IMR-90 (cell line): ENCODE results near the gene ZNF512B. TPM values are rescaled to one million over a fixed set of nuclear protein-coding genes. Genes with fewer than 3 reads are reported as not detected.

ENCODE experiments used
- ATAC-seq: fragments of 200-7000 bp; cut with Tn5 transposase; 2 replicates; pipeline ENCODE4 v1.9.1; 2020; ENCODE audit warnings: low read depth, mild to moderate bottlenecking, moderate library complexity
- BruUV-seq: library from RNA; stranded (reverse); fragments of 400-500 nt; replicated peaks from 2 replicates; lab custom pipeline; 2021; lab: Mats Ljungman, UMichigan
- CTCF ChIA-PET: fragments of 300-600 bp; formaldehyde crosslinking; extraction: SDS; loops from one replicate; lab custom pipeline; 2021; ENCODE audit warnings: antibody characterized with exemption; lab: Yijun Ruan, JAX
- POLR2A ChIA-PET: fragments of 300-600 bp; sonication (Branson Sonifier 250); formaldehyde crosslinking; loops from one replicate; lab custom pipeline; 2022; ENCODE audit warnings: antibody characterized with exemption; ENCODE audit not compliant: unreplicated experiment; lab: Charles Lee
- DNase-seq: peaks from one replicate; pipeline ENCODE4 v3.0.0; 2013
- H2AFZ ChIP-seq: replicated peaks from 2 replicates; pipeline ENCODE3; 2013; ENCODE audit warnings: low read length, mild to moderate bottlenecking; ENCODE audit not compliant: poor library complexity
- H2AK5ac ChIP-seq: 2 replicates; pipeline ENCODE4 v1.6.1; 2013; ENCODE audit warnings: low read depth, low read length, inconsistent platforms
- H2AK9ac ChIP-seq: replicated peaks from 2 replicates; pipeline ENCODE3; 2013; ENCODE audit warnings: mild to moderate bottlenecking, low read depth, low read length, moderate library complexity; ENCODE audit not compliant: poor library complexity
- H2BK120ac ChIP-seq: 2 replicates; pipeline ENCODE4 v1.6.1; 2013; ENCODE audit warnings: low read depth, low read length, inconsistent platforms
- H2BK15ac ChIP-seq: 3 replicates; pipeline ENCODE4 v1.6.1; 2013; ENCODE audit warnings: low read depth, low read length, inconsistent platforms
- H2BK20ac ChIP-seq: 2 replicates; pipeline ENCODE4 v1.6.1; 2013; ENCODE audit warnings: low read depth, mild to moderate bottlenecking, inconsistent platforms, low read length, moderate library complexity
- H2BK5ac ChIP-seq: 2 replicates; pipeline ENCODE4 v1.6.1; 2013; ENCODE audit warnings: mild to moderate bottlenecking, low read depth, low read length, inconsistent platforms; ENCODE audit not compliant: poor library complexity, severe bottlenecking
- H3K14ac ChIP-seq: replicated peaks from 2 replicates; pipeline ENCODE4 v1.6.1; 2013; ENCODE audit warnings: low read depth, low read length, inconsistent platforms
- H3K18ac ChIP-seq: 2 replicates; pipeline ENCODE4 v1.6.1; 2013; ENCODE audit warnings: low read depth, low read length, control low read depth
- H3K23ac ChIP-seq: 2 replicates; pipeline ENCODE4 v1.6.1; 2013; ENCODE audit warnings: low read depth, low read length, inconsistent platforms
- H3K27ac ChIP-seq: 2 replicates; pipeline ENCODE4 v1.5.1; 2013; ENCODE audit warnings: mild to moderate bottlenecking, control low read depth, low read length; ENCODE audit not compliant: insufficient read depth
- H3K27me3 ChIP-seq: 2 replicates; pipeline ENCODE4 v1.6.1; 2013; ENCODE audit warnings: low read length; ENCODE audit not compliant: control insufficient read depth, insufficient read depth
- H3K36me3 ChIP-seq: 2 replicates; pipeline ENCODE4 v1.6.1; 2013; ENCODE audit warnings: low read length, mixed read lengths; ENCODE audit not compliant: control insufficient read depth, insufficient read depth
- H3K4ac ChIP-seq: 2 replicates; pipeline ENCODE4 v1.6.1; 2013; ENCODE audit warnings: low read depth, low read length, inconsistent platforms
- H3K4me1 ChIP-seq: 2 replicates; pipeline ENCODE4 v1.6.1; 2013; ENCODE audit warnings: low read length, mixed read lengths; ENCODE audit not compliant: control insufficient read depth, insufficient read depth
- H3K4me2 ChIP-seq: 2 replicates; pipeline ENCODE4 v1.6.1; 2013; ENCODE audit warnings: low read depth, mild to moderate bottlenecking, control low read depth, low read length, moderate library complexity
- H3K4me3 ChIP-seq: 2 replicates; pipeline ENCODE4 v1.5.1; 2013; ENCODE audit warnings: low read depth, mild to moderate bottlenecking, control low read depth, low read length, moderate library complexity; ENCODE audit not compliant: insufficient read depth
- H3K56ac ChIP-seq: 2 replicates; pipeline ENCODE4 v1.6.1; 2013; ENCODE audit warnings: low read length, inconsistent platforms; ENCODE audit not compliant: insufficient read depth; ENCODE audit errors: extremely low read depth
- H3K79me1 ChIP-seq, 2 experiments: 2 replicates each; pipeline ENCODE4 v1.6.1; 2013; ENCODE audit warnings: low read length in 2 of 2, inconsistent platforms in 1 of 2, low read depth in 1 of 2
- H3K9ac ChIP-seq: 2 replicates; pipeline ENCODE4 v1.6.1; 2013; ENCODE audit warnings: low read depth, low read length, control low read depth
- H3K9me1 ChIP-seq: 2 replicates; pipeline ENCODE4 v1.6.1; 2013; ENCODE audit warnings: low read length, inconsistent platforms; ENCODE audit not compliant: insufficient read depth
- H3K9me3 ChIP-seq: 2 replicates; pipeline ENCODE4 v1.6.1; 2013; ENCODE audit warnings: low read length; ENCODE audit not compliant: control insufficient read depth, insufficient read depth
- H4K20me1 ChIP-seq: 2 replicates; pipeline ENCODE4 v1.6.1; 2013; ENCODE audit warnings: low read length, inconsistent platforms; ENCODE audit not compliant: insufficient read depth
- H4K5ac ChIP-seq: 2 replicates; pipeline ENCODE4 v1.6.1; 2013; ENCODE audit warnings: mild to moderate bottlenecking, low read depth, low read length, control low read depth
- H4K8ac ChIP-seq, 2 experiments: 2 replicates each; pipeline ENCODE4 v1.6.1; 2013; ENCODE audit warnings: low read depth in 2 of 2, low read length in 2 of 2, control low read depth in 1 of 2, inconsistent platforms in 1 of 2
- H4K91ac ChIP-seq: 2 replicates; pipeline ENCODE4 v1.6.1; 2013; ENCODE audit warnings: low read depth, low read length, inconsistent platforms; ENCODE audit not compliant: insufficient read depth
- BHLHE40 ChIP-seq: fragments of 150-350 bp; IDR thresholded peaks from 2 replicates; pipeline ENCODE4 v1.6.1; 2016; ENCODE audit warnings: mild to moderate bottlenecking, low read depth, low read length
- CEBPB ChIP-seq: IDR thresholded peaks from 2 replicates; pipeline ENCODE4 v1.6.1; 2012; ENCODE audit warnings: low read depth, low read length, improper control_type of control experiment
- CHD1 ChIP-seq: IDR thresholded peaks from 2 replicates; pipeline ENCODE4 v1.6.1; 2012; ENCODE audit warnings: low read depth, low read length, improper control_type of control experiment
- ELK1 ChIP-seq: fragments of 150-350 bp; IDR thresholded peaks from 2 replicates; pipeline ENCODE4 v1.6.1; 2016; ENCODE audit warnings: low read depth, mild to moderate bottlenecking, low read length, moderate library complexity, borderline replicate concordance
- FOS ChIP-seq: fragments of 150-350 bp; IDR thresholded peaks from 2 replicates; pipeline ENCODE4 v1.6.1; 2016; ENCODE audit warnings: low read depth, low read length
- MAFK ChIP-seq: IDR thresholded peaks from 2 replicates; pipeline ENCODE4 v1.6.1; 2012; ENCODE audit warnings: low read depth, low read length, improper control_type of control experiment
- MAZ ChIP-seq: IDR thresholded peaks from 2 replicates; pipeline ENCODE4 v1.6.1; 2012; ENCODE audit warnings: low read depth, mild to moderate bottlenecking, low read length, improper control_type of control experiment, moderate library complexity, borderline replicate concordance
- NFE2L2 ChIP-seq: fragments of 150-350 bp; IDR thresholded peaks from 2 replicates; pipeline ENCODE4 v1.6.1; 2016; ENCODE audit warnings: low read depth, mild to moderate bottlenecking, low read length
- POLR2A ChIP-seq: IDR thresholded peaks from 2 replicates; pipeline ENCODE4 v1.6.1; 2012; ENCODE audit warnings: mild to moderate bottlenecking, low read depth, low read length
- RAD21 ChIP-seq: IDR thresholded peaks from 2 replicates; pipeline ENCODE4 v1.6.1; 2012; ENCODE audit warnings: low read length, improper control_type of control experiment
- RCOR1 ChIP-seq: IDR thresholded peaks from 2 replicates; pipeline ENCODE4 v1.6.1; 2012; ENCODE audit warnings: mild to moderate bottlenecking, low read length, improper control_type of control experiment; ENCODE audit not compliant: insufficient replicate concordance
- RFX5 ChIP-seq: IDR thresholded peaks from 2 replicates; pipeline ENCODE4 v1.8.0; 2012; ENCODE audit warnings: low read depth, mild to moderate bottlenecking, low read length, moderate library complexity
- SMC3 ChIP-seq: fragments of 150-350 bp; IDR thresholded peaks from 2 replicates; pipeline ENCODE4 v1.6.1; 2016; ENCODE audit warnings: low read depth, mild to moderate bottlenecking, antibody characterized with exemption, low read length, moderate library complexity
- USF2 ChIP-seq: fragments of 150-350 bp; IDR thresholded peaks from 2 replicates; pipeline ENCODE4 v1.6.1; 2017; ENCODE audit warnings: mild to moderate bottlenecking, antibody characterized with exemption, low read length, low read depth
- WGBS, 2 experiments: methylation state at CpG; one replicate each; pipeline versions ENCODE4 v1.1.5 to v1.1.7; 2013; ENCODE audit warnings: missing lambda C conversion rate in 2 of 2; ENCODE audit not compliant: insufficient read length in 1 of 2; ENCODE audit errors: extremely low coverage in 2 of 2; 5-methylcytosine and 5-hydroxymethylcytosine counted together
- dilution Hi-C: fragments of 300-500 bp; cut with HindIII; formaldehyde crosslinking; loops from one replicate; pipeline ENCODE4 v1.14.3; 2018; ENCODE audit warnings: low sequenced_read_pairs; ENCODE audit not compliant: unreplicated experiment
- in situ Hi-C: fragments of 300-500 bp; cut with MboI; formaldehyde crosslinking; loops from 3 replicates; pipeline ENCODE4 v1.14.3; 2019; ENCODE audit warnings: low sequenced_read_pairs, inconsistent platforms, mixed read lengths
- intact Hi-C: fragments of 100-400 bp; cut with micrococcal nuclease; formaldehyde crosslinking; loops from 2 replicates; pipeline ENCODE4 v1.10.0; 2022
- polyA plus RNA-seq, 3 experiments: library from polyadenylated mRNA; depleted of rRNA; stranded (reverse); fragments of >200 nt; gene quantifications; 2 replicates each; pipeline ENCODE4 v1.2.3, GENCODE V29; 2012; ENCODE audit warnings: low replicate concordance in 1 of 3
- total RNA-seq: library from RNA; depleted of rRNA; stranded (reverse); fragments of >200 nt; gene quantifications from 2 replicates; pipeline ENCODE4 v1.2.3, GENCODE V29; 2012

Gene ZNF512B
- total and polyA plus RNA-seq, 2 of the 4 experiments (the other 2 are of a cell fraction), result 6.5 to 15.6 TPM

GRCh38 chr20:63937596-63937995 is 32.1 kb downstream of the ZNF512B start (continued):
- no peak for TF ChIP-seq MAZ
- TF ChIP-seq RCOR1, result no peak
- no peak for TF ChIP-seq MAFK

GRCh38 chr20:63935447-63935846 is 34.3 kb downstream of the ZNF512B start:
- Histone ChIP-seq H3K9me3 (no peaks in the 10 kb centered on the region), H3K79me1 (peaks cover 32 to 57% of the 10 kb centered on the region in 2 experiments), H2BK15ac (no peak overlapping the region), H4K91ac (no peak overlapping the region), H3K18ac (no peak overlapping the region), H3K36me3 (peaks cover 58% of the 10 kb centered on the region), H2BK120ac (no peak overlapping the region), H3K56ac (no peak overlapping the region), H2BK5ac (no peak overlapping the region), H2AK5ac (no peak overlapping the region), H2AK9ac (no peak overlapping the region), H3K4me1 (no peaks in the 10 kb centered on the region), H3K4me2 (no peak overlapping the region), H3K14ac (no peak overlapping the region), H2BK20ac (no peak overlapping the region), H2AFZ (no peak overlapping the region), H3K4ac (no peak overlapping the region), H4K5ac (no peak overlapping the region), H3K23ac (no peak overlapping the region), H3K9ac (no peak overlapping the region), H3K4me3 (no peak overlapping the region), H4K8ac (no peak overlapping the region), H4K20me1 (peaks cover 55% of the 10 kb centered on the region), H3K27me3 (no peaks in the 10 kb centered on the region), H3K27ac (no peak overlapping the region), H3K9me1 (peaks cover 12% of the 10 kb centered on the region; the same call in 1 of the 2 replicates)
- ChIA-PET POLR2A (no interaction called here), CTCF (no interaction called here)
- in situ Hi-C loops (no loop called here), dilution Hi-C loops (no loop called here), intact Hi-C loops (no loop called here)
- ATAC-seq (no peak), DNase-seq (no peak)
- WGBS, 2 experiments, result 96% methylated on average over 3 of the region's 9 CpGs; no CpG with 5 or more reads in 1 of the 2 experiments
- BruUV-seq, result no TSS peak
- TF ChIP-seq USF2, result no peak
- TF ChIP-seq MAFK, result no peak
- no peak for TF ChIP-seq RCOR1
- TF ChIP-seq BHLHE40, result no peak
- TF ChIP-seq NFE2L2, result no peak
- no peak for TF ChIP-seq RAD21
- no peak for TF ChIP-seq ELK1
- TF ChIP-seq SMC3, result no peak
- no peak for TF ChIP-seq CHD1
- no peak for TF ChIP-seq RFX5
- TF ChIP-seq CEBPB, result no peak
- TF ChIP-seq FOS, result no peak
- no peak for TF ChIP-seq MAZ
- TF ChIP-seq POLR2A, result no peak
